ENCODE data around the gene EFHD2. TPM values are rescaled to one million over a fixed set of nuclear protein-coding genes. Genes with fewer than 3 reads are reported as not detected.
A peak's percentile ranks its signal among the peaks of the same experiment; 100 is the strongest.
"Not testable (repeated sequence)": the region's sequence is repeated elsewhere in the genome, so short reads cannot be mapped to it uniquely, and the experiment has no call there.

Gene EFHD2, protein sequence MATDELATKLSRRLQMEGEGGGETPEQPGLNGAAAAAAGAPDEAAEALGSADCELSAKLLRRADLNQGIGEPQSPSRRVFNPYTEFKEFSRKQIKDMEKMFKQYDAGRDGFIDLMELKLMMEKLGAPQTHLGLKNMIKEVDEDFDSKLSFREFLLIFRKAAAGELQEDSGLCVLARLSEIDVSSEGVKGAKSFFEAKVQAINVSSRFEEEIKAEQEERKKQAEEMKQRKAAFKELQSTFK
- polyA plus RNA-seq, result 81.8 TPM

- Mint-ChIP-seq H3K4me1 (peaks cover 16 to 22% (median 21%) of the 10 kb centered on the region in 3 donors), H3K36me3 (no peaks in the 10 kb centered on the region), H3K4me3 (peak within 1 kb of the TSS; percentile 88 to 98 (median 92)), H3K27ac (peak within 1 kb of the TSS; percentile 87 to 96 (median 92)), H3K27me3 (no peaks in the 10 kb centered on the region), H3K9me3 (no peaks in the 10 kb centered on the region)
Measured at GRCh38 chr1:15409388-15410222, at the start of gene EFHD2. Gene EFHD2, plus strand, starts transcription at chr1:15409888. Its CDS starts 84 bp downstream, at chr1:15409972.

- Mint-ChIP-seq H3K36me3 (no peaks in the 10 kb centered on the region), H3K9me3 (no peaks in the 10 kb centered on the region), H3K27me3 (peaks cover 7% of the 10 kb centered on the region), H3K4me1 (peaks cover 0 to 3% (median 0%) of the 10 kb centered on the region in 3 donors), H3K27ac (no peak overlapping the region), H3K4me3 (no peak overlapping the region)
Measured at GRCh38 chr1:15360700-15361099, 49.0 kb upstream of the EFHD2 start.

DNA sequence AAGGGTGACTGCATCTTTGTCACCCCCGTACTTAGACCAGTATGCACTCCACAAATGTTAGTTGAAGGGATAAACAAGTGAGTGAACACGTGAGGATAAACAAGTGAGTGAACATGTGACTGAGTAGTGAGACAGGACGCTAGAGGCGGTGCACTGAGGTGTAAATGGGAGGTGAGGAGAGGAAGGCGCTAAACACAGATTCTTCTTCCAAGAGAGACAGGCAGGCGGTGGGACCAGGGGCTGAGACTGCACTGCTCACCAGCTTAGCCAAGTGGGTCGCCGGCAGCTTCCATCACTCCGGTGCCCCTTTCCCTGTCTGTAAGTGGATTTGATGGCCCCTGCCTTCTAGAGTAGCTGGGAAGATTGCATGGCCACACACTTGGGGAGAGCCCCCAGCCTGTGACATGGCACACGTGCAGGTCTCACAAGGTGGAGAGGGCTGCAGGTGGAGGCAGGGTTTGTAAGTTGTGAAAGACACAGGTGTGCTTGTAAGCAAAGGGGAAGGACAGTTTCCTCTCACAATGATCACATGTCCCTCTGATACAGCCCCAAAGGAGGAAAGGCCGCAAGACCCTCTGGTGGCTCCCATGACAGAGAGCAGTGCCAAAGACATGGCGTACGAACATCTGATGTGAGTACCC, 47.5 kb upstream of the EFHD2 start:
- H3K27me3 Mint-ChIP-seq, result peaks cover 7% of the 10 kb centered on the region
- H3K4me1 Mint-ChIP-seq, result peaks cover 0 to 2% (median 0%) of the 10 kb centered on the region in 3 donors
- H3K27ac Mint-ChIP-seq, result peak overlapping the region in 1 of 3 donors; percentile 33
- peaks cover 2% of the 10 kb centered on the region for H3K36me3 Mint-ChIP-seq
- no peak overlapping the region for H3K4me3 Mint-ChIP-seq
- H3K9me3 Mint-ChIP-seq, result no peaks in the 10 kb centered on the region

DNA sequence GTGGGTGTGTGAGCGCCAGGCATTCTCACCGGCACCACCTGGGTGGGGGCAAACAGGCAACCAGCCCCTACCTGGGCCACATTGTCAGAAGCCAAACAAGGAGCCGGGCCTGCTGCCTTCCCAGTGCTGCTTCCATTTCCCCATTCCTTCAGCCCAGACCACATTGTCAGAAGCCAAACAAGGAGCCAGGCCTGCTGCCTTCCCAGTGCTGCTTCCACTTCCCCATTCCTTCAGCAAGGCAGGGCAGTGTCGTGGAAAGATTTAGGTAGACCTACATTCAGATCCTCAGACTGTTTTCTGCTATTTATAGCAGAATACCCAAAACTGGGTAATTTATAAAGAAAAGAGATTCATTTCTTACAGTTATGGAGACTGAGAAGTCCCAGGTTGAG, 47.0 kb upstream of the EFHD2 start:
- peak overlapping the region in 1 of 3 donors; percentile 80 for H3K27ac Mint-ChIP-seq

DNA sequence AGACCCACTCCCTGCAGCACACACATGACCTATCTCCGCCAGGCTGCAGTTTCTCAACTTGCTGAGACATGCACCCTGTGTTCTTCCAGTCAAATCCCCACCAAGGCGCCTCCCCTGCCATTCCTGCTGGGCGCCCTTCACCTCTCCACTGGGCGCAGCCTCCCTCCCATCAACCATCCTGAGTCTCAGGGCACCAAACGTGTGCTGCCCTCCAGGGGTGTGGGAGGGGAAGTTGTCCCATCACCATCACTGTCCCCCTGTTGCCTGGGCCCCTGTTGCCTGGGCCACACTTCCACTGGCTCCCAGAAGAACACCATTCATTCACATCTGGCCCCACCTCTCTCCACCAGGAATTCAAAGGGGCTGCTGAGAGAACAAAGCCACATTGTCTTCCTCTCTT, 44.9 kb upstream of the EFHD2 start:
- H3K9me3 Mint-ChIP-seq, result no peaks in the 10 kb centered on the region
- peaks cover 11% of the 10 kb centered on the region for H3K27me3 Mint-ChIP-seq
- H3K27ac Mint-ChIP-seq, result peak overlapping the region in 1 of 3 donors; percentile 79
- peaks cover 0 to 2% (median 0%) of the 10 kb centered on the region in 3 donors for H3K4me1 Mint-ChIP-seq
- H3K4me3 Mint-ChIP-seq, result peak overlapping the region in 1 of 4 donors; percentile 64
- peaks cover 2% of the 10 kb centered on the region for H3K36me3 Mint-ChIP-seq

More for the DNA sequence above, 47.0 kb upstream of the EFHD2 start:
- H3K4me1 Mint-ChIP-seq, result peaks cover 0 to 2% (median 0%) of the 10 kb centered on the region in 3 donors
- no peaks in the 10 kb centered on the region for H3K9me3 Mint-ChIP-seq
- peaks cover 8% of the 10 kb centered on the region for H3K27me3 Mint-ChIP-seq
- peaks cover 2% of the 10 kb centered on the region for H3K36me3 Mint-ChIP-seq
- H3K4me3 Mint-ChIP-seq, result no peak overlapping the region

DNA sequence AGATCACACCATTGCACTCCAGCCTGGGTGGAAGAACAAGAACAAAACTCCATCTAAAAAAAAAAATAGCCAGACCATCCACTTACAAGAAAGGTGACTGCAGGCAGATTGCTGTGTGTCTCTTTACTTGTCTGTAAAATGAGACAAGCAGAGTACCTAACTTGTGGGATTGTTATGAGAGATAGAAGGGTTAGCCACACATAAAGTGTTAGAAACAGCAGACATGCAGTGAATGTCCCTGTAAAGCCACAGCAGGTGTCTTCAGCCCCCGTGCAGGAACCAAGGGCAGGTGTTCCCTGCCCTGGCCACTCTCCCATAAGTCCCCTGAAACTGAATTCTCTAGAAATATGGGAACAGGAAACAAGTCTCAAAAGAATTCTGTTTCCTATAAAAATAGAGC, 40.8 kb upstream of the EFHD2 start:
- Mint-ChIP-seq H3K27ac (no peak overlapping the region), H3K9me3 (no peaks in the 10 kb centered on the region), H3K27me3 (peaks cover 16% of the 10 kb centered on the region), H3K4me3 (no peak overlapping the region), H3K4me1 (no peaks in the 10 kb centered on the region), H3K36me3 (peaks cover 2% of the 10 kb centered on the region)

- Mint-ChIP-seq H3K27me3 (peaks cover 12% of the 10 kb centered on the region), H3K27ac (no peak overlapping the region), H3K36me3 (peaks cover 2% of the 10 kb centered on the region), H3K4me3 (no peak overlapping the region), H3K4me1 (no peaks in the 10 kb centered on the region), H3K9me3 (no peaks in the 10 kb centered on the region)
Measured at GRCh38 chr1:15370268-15370667, 39.4 kb upstream of the EFHD2 start.

DNA sequence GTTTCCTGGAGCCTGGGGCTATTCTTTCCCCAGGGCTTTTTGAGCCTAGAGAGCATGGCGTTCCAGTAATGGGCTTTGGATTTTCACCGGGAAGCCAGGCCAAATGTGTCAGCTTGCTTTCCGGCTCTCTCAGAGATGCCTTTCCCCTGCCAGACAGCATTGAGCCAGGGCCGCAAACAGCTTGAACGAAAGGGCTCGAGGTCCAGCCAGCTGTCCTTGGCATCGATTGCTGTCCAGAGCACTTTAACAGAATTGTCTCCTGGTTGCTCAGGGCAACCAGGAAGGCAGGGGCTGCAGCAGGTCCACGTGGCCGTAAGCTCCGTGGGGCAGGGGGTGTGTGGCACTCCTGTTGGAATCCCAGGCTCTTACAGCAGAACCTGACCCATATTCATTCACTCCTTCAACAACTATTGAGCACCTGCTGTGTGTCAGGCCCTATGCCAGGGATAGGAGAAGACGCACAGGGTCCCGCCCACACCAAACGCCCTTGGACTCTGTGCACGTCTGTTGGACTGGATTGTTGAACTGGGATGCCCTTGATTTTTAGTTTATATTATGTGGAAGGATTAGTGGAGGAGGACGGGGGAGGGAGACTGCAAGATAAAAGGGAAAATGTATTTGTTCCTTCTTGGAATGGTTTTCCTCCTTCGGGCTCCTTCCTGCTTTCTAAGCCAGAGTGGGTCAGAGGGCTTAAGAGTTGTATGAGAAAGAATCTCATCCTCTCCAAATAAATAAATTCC, 38.7 kb upstream of the EFHD2 start:
- Mint-ChIP-seq H3K36me3 (peaks cover 2% of the 10 kb centered on the region), H3K27ac (no peak overlapping the region), H3K4me3 (no peak overlapping the region), H3K4me1 (no peaks in the 10 kb centered on the region), H3K9me3 (no peaks in the 10 kb centered on the region), H3K27me3 (peaks cover 12% of the 10 kb centered on the region)

DNA sequence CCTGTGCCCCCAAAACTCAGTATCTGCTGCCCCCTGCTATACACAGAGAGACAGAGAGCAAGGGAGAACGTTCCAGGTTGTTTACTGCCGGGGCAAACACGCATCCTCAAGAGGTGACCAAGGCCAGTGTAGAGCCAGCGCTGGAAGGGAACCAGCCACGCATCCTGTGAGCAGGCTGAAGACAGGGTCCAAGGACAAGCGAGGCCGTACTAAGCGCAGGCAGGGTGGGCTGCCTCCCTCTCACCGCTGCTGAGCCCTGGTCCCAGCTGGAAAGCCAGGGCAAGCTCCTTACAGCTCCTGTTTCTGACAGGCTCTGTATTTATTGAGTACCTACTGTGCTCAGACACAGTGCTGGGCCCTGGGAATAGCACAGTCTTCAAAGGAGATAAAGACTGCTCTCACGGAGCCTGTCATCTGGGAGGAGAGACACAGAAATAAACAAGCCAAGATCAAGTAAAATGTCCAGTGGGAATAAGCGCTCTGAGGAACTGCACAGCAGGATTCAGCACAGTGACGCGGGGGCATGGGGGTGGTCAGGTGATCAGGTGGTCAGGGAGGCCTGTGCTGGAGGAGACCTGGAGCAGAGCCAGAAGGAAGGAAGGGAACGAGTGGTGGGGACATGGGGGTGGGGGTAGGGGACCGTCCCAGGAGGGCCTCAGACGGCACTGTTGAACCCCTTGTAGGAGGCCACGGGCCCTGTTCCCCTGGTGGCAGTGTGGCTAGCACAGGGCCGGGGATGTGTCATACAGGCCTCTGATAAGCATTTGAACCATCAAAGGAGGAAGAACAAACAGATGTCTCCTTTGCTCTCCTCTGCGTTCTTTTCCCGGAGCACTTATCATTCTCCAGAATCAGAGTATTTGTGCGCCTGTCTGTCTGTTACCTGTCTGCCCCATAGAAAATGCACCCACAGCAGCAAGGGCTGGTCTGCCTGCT, 37.8 kb upstream of the EFHD2 start:
- Mint-ChIP-seq H3K4me3 (no peak overlapping the region), H3K36me3 (no peaks in the 10 kb centered on the region), H3K4me1 (no peaks in the 10 kb centered on the region), H3K27me3 (peaks cover 14% of the 10 kb centered on the region), H3K9me3 (no peaks in the 10 kb centered on the region), H3K27ac (no peak overlapping the region)

- H3K36me3 Mint-ChIP-seq, result no peaks in the 10 kb centered on the region
- peaks cover 4% of the 10 kb centered on the region for H3K27me3 Mint-ChIP-seq
- H3K4me3 Mint-ChIP-seq, result no peak overlapping the region
- H3K4me1 Mint-ChIP-seq, result no peaks in the 10 kb centered on the region
- no peak overlapping the region for H3K27ac Mint-ChIP-seq
- H3K9me3 Mint-ChIP-seq, result no peaks in the 10 kb centered on the region
Measured at GRCh38 chr1:15378729-15379128, 31.0 kb upstream of the EFHD2 start.

- not testable (repeated sequence) for H3K27me3 Mint-ChIP-seq, H3K4me3 Mint-ChIP-seq, H3K9me3 Mint-ChIP-seq, H3K4me1 Mint-ChIP-seq, H3K27ac Mint-ChIP-seq, H3K36me3 Mint-ChIP-seq
Measured at GRCh38 chr1:15379151-15379550, 30.5 kb upstream of the EFHD2 start.

DNA sequence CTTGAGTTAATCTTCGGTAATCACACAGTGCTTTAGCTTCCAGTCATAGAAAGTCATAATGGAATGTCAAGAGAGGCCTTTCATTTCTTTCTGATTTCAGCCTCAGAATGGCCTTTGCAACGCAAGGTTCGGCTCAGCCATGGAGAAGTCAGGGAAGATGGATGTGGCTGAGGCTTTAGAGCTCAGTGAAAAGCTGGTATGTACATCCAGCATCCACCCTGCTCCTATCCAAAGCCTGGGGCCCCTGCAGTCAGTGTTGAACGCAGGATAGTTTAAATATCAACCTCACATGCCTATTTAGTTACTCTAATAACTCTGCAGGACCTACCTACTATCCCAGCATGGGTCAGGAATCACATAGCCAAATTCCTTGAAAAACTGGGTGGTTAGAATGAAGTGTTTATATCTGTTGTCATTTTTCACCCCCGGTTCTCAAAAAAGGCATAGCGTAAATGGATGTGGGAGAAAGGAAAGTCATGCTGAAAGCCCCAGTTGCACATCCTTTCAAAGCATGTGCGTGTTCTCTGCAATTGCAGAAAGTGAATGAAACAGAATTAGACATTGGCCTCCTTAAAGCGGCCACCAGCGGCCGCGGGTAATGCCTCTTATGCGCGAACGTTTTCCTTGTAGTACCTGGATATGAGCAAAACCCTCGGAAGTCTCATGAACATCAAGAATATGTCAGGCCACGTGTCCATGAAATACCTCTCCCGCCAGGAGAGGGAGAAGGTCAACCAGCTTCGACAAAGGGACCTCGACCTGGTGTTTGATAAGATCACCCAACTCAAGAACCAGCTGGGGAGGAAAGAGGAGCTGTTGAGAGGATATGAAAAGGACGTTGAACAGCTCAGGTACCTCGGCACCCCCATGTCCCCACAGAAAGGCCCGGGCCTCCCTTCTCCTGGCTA, 28.8 kb upstream of the EFHD2 start:
- Mint-ChIP-seq H3K27ac (peak overlapping the region in 1 of 3 donors; percentile 51), H3K9me3 (no peaks in the 10 kb centered on the region), H3K27me3 (peaks cover 15% of the 10 kb centered on the region), H3K4me1 (peaks cover 8 to 10% (median 9%) of the 10 kb centered on the region in 3 donors), H3K36me3 (no peaks in the 10 kb centered on the region), H3K4me3 (no peak overlapping the region)

- Mint-ChIP-seq H3K4me3 (no peak overlapping the region), H3K9me3 (no peaks in the 10 kb centered on the region), H3K36me3 (no peaks in the 10 kb centered on the region), H3K27ac (no peak overlapping the region), H3K4me1 (peaks cover 9 to 13% (median 10%) of the 10 kb centered on the region in 3 donors), H3K27me3 (peaks cover 15% of the 10 kb centered on the region)
Measured at GRCh38 chr1:15381805-15382204, 27.9 kb upstream of the EFHD2 start.

All from IgD-negative memory B cell (primary cell).